HEK293T (cell line): ENCODE data around the gene KCNAB2.

Experiments used
- CTCF ChIA-PET: fragments of 350-600 bp; formaldehyde crosslinking; extraction: SDS; loops from one replicate; lab custom pipeline; 2021; ENCODE audit warnings: antibody characterized with exemption, inconsistent platforms; lab: Yijun Ruan, JAX
- POLR2A ChIA-PET: fragments of 350-600 bp; formaldehyde crosslinking; extraction: SDS; loops from one replicate; lab custom pipeline; 2020; ENCODE audit warnings: antibody characterized with exemption, inconsistent platforms; lab: Yijun Ruan, JAX
- DNase-seq: peaks from one replicate; pipeline ENCODE4 v3.0.0; 2012; ENCODE audit warnings: mixed read lengths; ENCODE audit errors: extremely low spot score
- ARNT ChIP-seq: fragments of 450-650 bp; IDR thresholded peaks from 2 replicates; pipeline ENCODE4 v1.6.1; 2017; ENCODE audit warnings: mild to moderate bottlenecking
- BHLHE40 ChIP-seq: fragments of 450-650 bp; IDR thresholded peaks from 2 replicates; pipeline ENCODE4 v1.6.1; 2016; ENCODE audit warnings: mild to moderate bottlenecking, moderate library complexity, borderline replicate concordance
- CTBP1 ChIP-seq: fragments of 450-650 bp; IDR thresholded peaks from 2 replicates; pipeline ENCODE4 v1.6.1; 2016; ENCODE audit warnings: borderline replicate concordance
- ELF4 ChIP-seq: fragments of 450-650 bp; IDR thresholded peaks from 2 replicates; pipeline ENCODE4 v1.6.1; 2017; ENCODE audit warnings: antibody characterized with exemption
- FOXA1 ChIP-seq: fragments of 450-650 bp; IDR thresholded peaks from 2 replicates; pipeline ENCODE4 v1.6.1; 2016; ENCODE audit warnings: mild to moderate bottlenecking
- FOXK2 ChIP-seq: fragments of 450-650 bp; IDR thresholded peaks from 2 replicates; pipeline ENCODE4 v1.6.1; 2016; ENCODE audit warnings: mild to moderate bottlenecking
- FOXM1 ChIP-seq: fragments of 450-650 bp; IDR thresholded peaks from 2 replicates; pipeline ENCODE4 v1.6.1; 2017; ENCODE audit warnings: mild to moderate bottlenecking, borderline replicate concordance
- HDGF ChIP-seq: fragments of 450-650 bp; IDR thresholded peaks from 2 replicates; pipeline ENCODE4 v1.6.1; 2017; ENCODE audit warnings: antibody characterized with exemption, borderline replicate concordance
- L3MBTL2 ChIP-seq: fragments of 450-650 bp; conservative IDR thresholded peaks from 2 replicates; pipeline ENCODE4 v1.6.1; 2016; ENCODE audit warnings: mild to moderate bottlenecking
- LEF1 ChIP-seq: fragments of 450-650 bp; IDR thresholded peaks from 2 replicates; pipeline ENCODE4 v1.6.1; 2017; ENCODE audit warnings: mild to moderate bottlenecking, borderline replicate concordance
- NFRKB ChIP-seq: fragments of 450-650 bp; IDR thresholded peaks from 2 replicates; pipeline ENCODE4 v1.6.1; 2016; ENCODE audit warnings: mild to moderate bottlenecking, moderate library complexity
- SP1 ChIP-seq: fragments of 450-650 bp; IDR thresholded peaks from 2 replicates; pipeline ENCODE4 v1.6.1; 2017
- SUZ12 ChIP-seq: fragments of 450-650 bp; IDR thresholded peaks from 2 replicates; pipeline ENCODE4 v1.6.1; 2016; ENCODE audit warnings: mild to moderate bottlenecking
- TARDBP ChIP-seq: fragments of 450-650 bp; IDR thresholded peaks from 2 replicates; pipeline ENCODE4 v1.6.1; 2016
- ZNF384 ChIP-seq: fragments of 450-650 bp; IDR thresholded peaks from 2 replicates; pipeline ENCODE4 v1.6.1; 2016
- TF ChIP-seq, protein P1 (sequence below): fragments of 450-650 bp; IDR thresholded peaks from 2 replicates; pipeline ENCODE4 v1.6.1; 2016

The KCNAB2 gene

DNA sequence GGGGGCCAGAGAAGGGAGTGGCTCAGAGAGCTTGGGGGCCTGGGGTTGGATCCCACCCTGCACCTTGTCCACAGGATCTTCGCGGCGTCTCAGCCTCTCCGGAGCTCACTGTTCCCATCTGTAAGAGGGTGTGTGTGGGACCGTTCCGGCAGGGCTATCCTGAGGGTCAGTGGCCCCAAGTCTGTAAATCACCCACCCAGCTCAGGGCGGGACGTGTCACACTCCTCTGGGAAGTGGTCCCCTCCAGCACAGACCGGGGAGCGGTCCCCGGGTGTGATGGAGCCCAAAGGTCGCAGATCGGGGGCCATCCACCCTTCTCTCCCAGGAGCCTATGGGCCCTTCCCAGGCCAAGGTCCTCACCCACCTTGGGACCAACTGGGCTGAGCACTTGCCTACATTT, 40.0 kb downstream of the KCNAB2 start:
- CTCF ChIA-PET, result no interaction called here
- POLR2A ChIA-PET, result no interaction called here
- TF ChIP-seq LEF1 (no peak), CTBP1 (no peak), FOXK2 (no peak), ELF4 (no peak), L3MBTL2 (no peak), TARDBP (no peak), FOXA1 (no peak), SUZ12 (no peak), ARNT (no peak), SP1 (no peak), ZNF384 (no peak), BHLHE40 (no peak), NFRKB (no peak), HDGF (no peak), FOXM1 (no peak)
- TF ChIP-seq, protein P1, sequence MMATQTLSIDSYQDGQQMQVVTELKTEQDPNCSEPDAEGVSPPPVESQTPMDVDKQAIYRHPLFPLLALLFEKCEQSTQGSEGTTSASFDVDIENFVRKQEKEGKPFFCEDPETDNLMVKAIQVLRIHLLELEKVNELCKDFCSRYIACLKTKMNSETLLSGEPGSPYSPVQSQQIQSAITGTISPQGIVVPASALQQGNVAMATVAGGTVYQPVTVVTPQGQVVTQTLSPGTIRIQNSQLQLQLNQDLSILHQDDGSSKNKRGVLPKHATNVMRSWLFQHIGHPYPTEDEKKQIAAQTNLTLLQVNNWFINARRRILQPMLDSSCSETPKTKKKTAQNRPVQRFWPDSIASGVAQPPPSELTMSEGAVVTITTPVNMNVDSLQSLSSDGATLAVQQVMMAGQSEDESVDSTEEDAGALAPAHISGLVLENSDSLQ, result no peak
- DNase-seq, result no peak

- CTCF ChIA-PET, result no interaction called here
- TF ChIP-seq SP1, result no peak
- no peak for TF ChIP-seq ZNF384
- TF ChIP-seq, protein P1, result no peak
- TF ChIP-seq FOXA1, result no peak
- no peak for TF ChIP-seq SUZ12
- TF ChIP-seq HDGF, result no peak
- no peak for TF ChIP-seq ELF4
- no peak for TF ChIP-seq LEF1
- TF ChIP-seq ARNT, result no peak
- TF ChIP-seq BHLHE40, result no peak
- no peak for TF ChIP-seq FOXK2
- no peak for TF ChIP-seq CTBP1
- no peak for TF ChIP-seq FOXM1
- TF ChIP-seq L3MBTL2, result no peak
- TF ChIP-seq NFRKB, result no peak
- TF ChIP-seq TARDBP, result no peak
- no peak for DNase-seq
- POLR2A ChIA-PET, result no interaction called here
Measured at GRCh38 chr1:6086358-6086757, 40.7 kb downstream of the KCNAB2 start.

GRCh38 chr1:6086762-6087376, 41.2 kb downstream of the KCNAB2 start:
- POLR2A ChIA-PET, result no interaction called here
- no peak for TF ChIP-seq L3MBTL2
- TF ChIP-seq NFRKB, result no peak
- TF ChIP-seq TARDBP, result no peak
- no peak for TF ChIP-seq ARNT
- TF ChIP-seq ZNF384, result no peak
- TF ChIP-seq LEF1, result no peak
- TF ChIP-seq HDGF, result no peak
- no peak for TF ChIP-seq SUZ12
- no peak for TF ChIP-seq ELF4
- no peak for TF ChIP-seq SP1
- TF ChIP-seq, protein P1, result no peak
- no peak for TF ChIP-seq FOXM1
- TF ChIP-seq BHLHE40, result no peak
- DNase-seq, result no peak
- CTCF ChIA-PET, result no interaction called here

DNA sequence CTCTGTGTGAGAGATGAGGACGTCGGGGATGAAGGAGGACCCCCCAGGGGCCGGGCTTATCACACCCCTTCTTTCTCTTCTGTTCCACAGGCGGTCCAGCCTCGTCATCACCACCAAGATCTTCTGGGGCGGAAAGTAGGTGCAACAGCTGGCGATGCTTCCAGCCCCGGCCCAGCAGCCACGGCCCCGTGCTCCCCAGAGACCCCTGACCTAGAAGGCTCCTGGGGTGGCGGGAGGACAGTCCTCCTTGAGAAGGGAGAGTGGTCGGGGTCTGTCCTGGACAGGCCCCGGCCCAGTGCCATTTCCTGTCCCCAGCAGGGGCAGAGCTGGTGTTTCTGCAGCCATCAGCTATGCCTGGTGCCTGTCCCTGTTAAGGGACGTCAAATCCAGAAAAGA, 41.7 kb downstream of the KCNAB2 start:
- ChIA-PET POLR2A (no interaction called here), CTCF (interaction anchor here (0.6 to 0.7 kb wide), 3 partner anchors 12 to 100 kb away, joined by 3 read pairs; no protein-coding TSS in a partner anchor)
- TF ChIP-seq TARDBP, result no peak
- no peak for TF ChIP-seq SP1
- TF ChIP-seq L3MBTL2, result no peak
- TF ChIP-seq ZNF384, result no peak
- TF ChIP-seq SUZ12, result no peak
- no peak for TF ChIP-seq LEF1
- no peak for TF ChIP-seq FOXM1
- no peak for TF ChIP-seq FOXK2
- TF ChIP-seq CTBP1, result no peak
- TF ChIP-seq, protein P1, result no peak
- no peak for TF ChIP-seq BHLHE40
- TF ChIP-seq HDGF, result no peak
- no peak for TF ChIP-seq FOXA1
- TF ChIP-seq ELF4, result no peak
- no peak for TF ChIP-seq ARNT
- TF ChIP-seq NFRKB, result no peak
- no peak for DNase-seq

GRCh38 chr1:6087958-6088357, 42.3 kb downstream of the KCNAB2 start:
- DNase-seq, result no peak
- CTCF ChIA-PET, result interaction anchor here (0.5 to 0.7 kb wide), 4 partner anchors 12 to 101 kb away, joined by 3 read pairs; no protein-coding TSS in a partner anchor
- POLR2A ChIA-PET, result no interaction called here
- TF ChIP-seq SUZ12, result no peak

DNA sequence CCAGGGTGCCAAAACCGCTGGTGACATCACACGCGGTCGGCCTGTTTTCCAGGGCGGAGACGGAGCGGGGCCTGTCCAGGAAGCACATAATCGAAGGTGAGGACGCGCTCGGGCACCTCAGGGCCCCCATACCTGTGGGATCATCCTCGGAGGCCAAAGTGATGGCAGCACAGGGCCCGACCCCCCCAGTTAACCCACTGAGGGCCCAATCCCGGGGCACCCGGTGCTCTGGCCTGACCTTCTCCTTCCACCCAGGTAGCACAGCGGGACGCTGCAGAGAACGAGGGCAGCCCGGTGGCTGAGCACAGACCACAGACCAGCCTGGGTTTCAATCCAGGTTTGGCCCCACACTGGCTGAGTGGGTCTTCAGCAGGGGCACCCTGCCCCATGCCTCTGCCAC, 43.3 kb downstream of the KCNAB2 start:
- TF ChIP-seq CTBP1 (no peak), SUZ12 (no peak), FOXA1 (no peak), TARDBP (no peak), FOXK2 (no peak), ZNF384 (no peak), FOXM1 (no peak), SP1 (no peak), ELF4 (no peak), NFRKB (no peak)
- POLR2A ChIA-PET, result no interaction called here
- CTCF ChIA-PET, result no interaction called here
- DNase-seq, result no peak
